Measurements from ENCODE around the gene C12orf60.

The C12orf60 gene

GRCh38 chr12:14868916-14869506 lies 65.5 kb downstream of the C12orf60 start:
- no peak for TF ChIP-seq CTCF (IDR thresholded peaks at IDR 0.05; ENCODE audit: low read depth, low read length)
- no peak overlapping the region for H3K4me3 ChIP-seq (replicated peaks in 1 of 2; ENCODE audit: low read depth in 2 of 2, low read length in 2 of 2)
- peak; percentile 35 to 43 for DNase-seq (ENCODE audit: low read depth in 2 of 2)

- TF ChIP-seq CTCF (IDR thresholded peaks at IDR 0.05; ENCODE audit: low read depth, low read length) = no peak
- H3K4me3 ChIP-seq (replicated peaks in 1 of 2; ENCODE audit: low read depth in 2 of 2, low read length in 2 of 2) = no peak overlapping the region
- no peak for DNase-seq (ENCODE audit: low read depth in 2 of 2)
Observed at GRCh38 chr12:14871247-14871646, 67.8 kb downstream of the C12orf60 start.

GRCh38 chr12:14871886-14872285 lies 68.4 kb downstream of the C12orf60 start:
- TF ChIP-seq CTCF (IDR thresholded peaks at IDR 0.05; ENCODE audit: low read depth, low read length) = no peak
- DNase-seq (ENCODE audit: low read depth in 2 of 2) = no peak
- H3K4me3 ChIP-seq (replicated peaks in 1 of 2; ENCODE audit: low read depth in 2 of 2, low read length in 2 of 2) = no peak overlapping the region

- peak in 1 of 2 donors; percentile 21 for DNase-seq (ENCODE audit: low read depth in 2 of 2)
- TF ChIP-seq CTCF (IDR thresholded peaks at IDR 0.05; ENCODE audit: low read depth, low read length) = no peak
- H3K4me3 ChIP-seq (replicated peaks in 1 of 2; ENCODE audit: low read depth in 2 of 2, low read length in 2 of 2) = no peak overlapping the region
Observed at GRCh38 chr12:14873440-14874185, 70.1 kb downstream of the C12orf60 start.

All from cardiac fibroblast (primary cell).